GM18867 (cell line): ENCODE data around the gene NFATC1.

Source experiments
- ATAC-seq: cut with Tn5 transposase; IDR thresholded peaks from one replicate; pipeline ENCODE4 v1.9.1; 2021; ENCODE audit warnings: mild to moderate bottlenecking, moderate library complexity; ENCODE audit not compliant: unreplicated experiment

The NFATC1 gene

GRCh38 chr18:79566771-79567431 lies 171.2 kb downstream of the NFATC1 start:
- no peak for ATAC-seq

DNA sequence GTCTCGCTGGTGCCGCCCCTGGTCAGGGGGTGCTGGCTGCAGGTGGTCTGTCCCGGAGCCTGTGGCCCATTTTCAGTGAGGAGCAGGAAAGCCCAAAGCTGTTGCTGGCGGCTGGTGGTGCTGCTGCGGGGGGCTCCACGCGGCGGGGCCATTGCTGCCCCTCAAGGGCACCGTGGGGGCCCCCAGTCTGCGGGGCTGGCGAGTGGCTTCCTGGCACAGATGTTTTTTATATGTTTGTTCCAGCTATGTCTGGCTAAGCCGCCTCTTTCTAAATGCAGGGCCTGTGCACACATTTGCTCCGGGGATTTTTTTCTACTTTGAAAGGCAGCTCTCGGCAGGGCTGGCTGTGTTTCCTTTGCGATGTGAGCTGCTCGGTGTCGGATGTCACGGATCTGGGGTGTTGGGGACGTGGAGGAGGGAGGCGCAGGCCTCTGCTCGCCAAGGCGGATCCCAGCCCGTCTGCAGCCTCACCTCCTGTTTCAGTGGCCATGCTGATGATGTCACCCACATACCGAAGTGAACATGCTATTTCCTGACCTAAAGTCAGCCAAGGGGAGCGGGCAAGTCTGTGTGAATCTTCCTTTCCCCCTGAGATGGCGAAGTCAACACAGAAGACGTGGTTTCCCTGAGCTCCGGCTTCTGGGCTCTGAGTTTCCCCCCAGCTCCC lies 171.9 kb downstream of the NFATC1 start:
- ATAC-seq, result no peak

DNA sequence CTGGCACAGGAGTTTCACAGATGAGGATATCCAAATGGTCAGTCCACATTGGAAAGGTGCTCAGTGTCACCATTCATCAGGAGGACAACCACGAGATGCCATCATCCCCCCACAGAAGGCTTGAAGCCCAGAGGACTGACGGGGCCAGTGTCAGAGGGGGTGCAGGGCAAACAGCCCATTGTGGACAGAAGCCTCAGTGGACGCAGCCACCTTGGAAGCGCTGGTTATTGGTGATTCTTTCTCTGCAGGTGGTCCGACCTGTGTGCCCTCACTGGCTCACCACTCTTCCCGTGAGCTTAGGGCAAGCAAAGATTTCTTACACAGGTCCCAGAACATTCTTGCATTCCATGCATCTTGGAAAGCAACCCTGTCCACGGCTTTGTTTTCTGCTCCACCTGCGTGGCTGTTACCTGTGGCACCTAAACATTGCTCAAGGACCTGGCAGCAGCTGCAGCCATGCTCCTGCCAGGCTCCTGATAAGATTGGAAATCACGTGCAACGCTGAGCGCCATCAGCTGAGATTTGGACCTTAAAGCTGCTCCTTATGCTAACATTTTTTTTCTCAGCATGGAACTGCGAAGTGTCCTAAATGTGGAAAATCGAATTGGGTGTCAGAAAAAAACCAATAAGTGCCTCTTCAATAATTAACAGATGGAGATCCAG lies 172.9 kb downstream of the NFATC1 start:
- ATAC-seq, result no peak

- ATAC-seq, result no peak
These were observed 174.0 kb downstream of the NFATC1 start for GRCh38 chr18:79569720-79570119.

- peak; percentile 58 for ATAC-seq
These were observed 174.8 kb downstream of the NFATC1 start for GRCh38 chr18:79570266-79571201.

- peak; percentile 27 for ATAC-seq
These were observed 175.7 kb downstream of the NFATC1 start for GRCh38 chr18:79571211-79572092.

DNA sequence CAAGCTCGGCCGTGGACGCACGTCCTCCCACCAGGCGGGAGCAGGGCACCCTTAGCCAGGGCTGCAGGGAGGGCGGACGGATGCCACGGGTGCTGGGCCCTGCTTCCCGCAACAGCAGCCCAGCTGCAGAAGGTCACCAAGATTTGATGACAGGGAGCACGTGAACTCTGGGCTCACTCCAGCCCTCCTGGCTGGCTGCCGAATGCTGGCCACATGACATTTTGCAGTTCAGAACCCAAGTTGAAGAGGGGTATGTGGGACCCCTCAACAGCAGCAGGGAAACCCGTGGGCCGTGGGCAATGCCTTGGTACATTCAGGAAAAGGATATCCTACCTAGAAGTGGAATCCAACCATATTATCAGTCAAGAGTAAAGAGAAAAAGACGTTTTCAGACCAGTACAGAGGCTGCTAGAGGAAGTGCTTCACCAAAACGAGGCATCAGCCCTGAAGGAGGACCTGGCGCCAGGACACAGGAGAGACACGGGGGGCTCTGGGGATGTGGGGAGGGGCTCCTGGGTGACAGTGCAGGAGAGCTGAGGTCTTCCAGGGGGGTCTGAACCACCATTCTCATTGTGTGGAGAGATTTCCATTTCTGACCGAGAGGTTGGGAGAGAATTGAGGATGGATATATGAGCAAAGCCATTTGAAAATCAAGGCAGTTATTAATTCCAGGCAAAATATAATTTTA lies 176.5 kb downstream of the NFATC1 start:
- no peak for ATAC-seq

DNA sequence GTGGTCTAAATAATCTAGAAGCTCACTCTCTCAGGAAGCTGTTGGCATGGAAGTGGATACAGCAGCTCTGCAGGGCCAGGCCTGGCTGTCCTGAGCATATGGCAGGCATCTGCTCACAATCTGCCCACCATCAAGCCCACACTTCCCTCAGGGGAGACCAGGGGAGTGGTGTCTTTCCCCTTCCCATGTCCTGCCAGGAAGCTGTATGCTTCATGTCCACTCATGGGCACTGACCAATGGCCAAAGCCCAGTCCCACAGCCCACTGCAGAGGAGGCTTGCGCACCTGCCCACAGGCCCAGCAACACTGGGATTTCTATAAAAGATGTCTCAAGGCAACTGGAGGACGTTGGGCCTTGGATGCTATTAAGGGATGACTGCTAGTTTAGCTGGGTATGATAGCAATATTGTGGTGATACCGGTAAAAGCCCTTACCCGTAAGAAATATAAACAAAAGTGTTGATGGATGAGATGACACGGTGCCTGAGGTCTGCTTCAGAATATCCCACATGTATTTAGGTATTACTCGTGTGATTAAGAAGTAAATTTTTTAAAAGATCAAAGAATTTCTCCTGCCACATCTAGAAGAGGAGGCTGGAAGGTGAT lies 177.2 kb downstream of the NFATC1 start:
- ATAC-seq, result no peak

- ATAC-seq, result no peak
These were observed 178.3 kb downstream of the NFATC1 start for GRCh38 chr18:79573921-79574491.

- no peak for ATAC-seq
These were observed 179.3 kb downstream of the NFATC1 start for GRCh38 chr18:79574938-79575525.

DNA sequence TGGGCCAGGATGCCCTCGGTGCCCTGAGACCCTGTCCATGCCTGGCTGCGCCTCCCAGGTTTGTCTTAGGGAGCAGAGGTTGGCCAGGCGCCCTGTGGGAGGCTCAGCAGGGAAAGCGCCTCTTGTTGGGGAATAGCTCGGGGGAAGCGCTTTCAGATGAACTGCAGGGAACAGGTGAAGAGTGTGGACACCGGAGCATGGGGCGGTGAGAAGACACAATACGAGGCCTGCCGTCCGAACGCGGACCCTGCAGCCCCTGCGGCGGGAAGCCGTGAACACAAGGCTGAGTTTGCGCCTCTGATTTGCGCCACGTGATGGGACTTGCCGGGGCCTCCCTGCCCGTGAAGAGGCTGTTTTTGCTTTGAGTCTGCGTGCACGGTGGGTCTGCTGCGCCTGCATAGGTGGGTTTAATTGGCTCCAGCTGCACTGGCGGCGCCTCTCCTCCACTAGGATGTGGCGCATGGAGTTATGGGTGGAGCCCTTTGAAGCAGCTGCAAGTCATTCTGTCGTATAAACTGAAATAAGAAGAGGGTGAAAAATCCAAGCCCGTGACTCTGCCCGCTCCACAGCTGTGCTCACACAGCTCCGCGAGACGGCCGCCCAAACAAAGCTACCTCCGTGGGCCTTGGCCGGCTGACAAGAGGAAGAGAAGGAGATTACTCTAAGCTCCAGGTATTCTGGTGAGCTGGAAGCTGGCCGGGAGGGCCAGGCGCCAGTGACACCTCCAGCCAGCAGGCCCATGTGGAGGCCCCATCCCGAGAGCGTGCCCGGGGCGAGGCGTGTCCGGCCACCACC lies 180.4 kb downstream of the NFATC1 start:
- ATAC-seq, result no peak

DNA sequence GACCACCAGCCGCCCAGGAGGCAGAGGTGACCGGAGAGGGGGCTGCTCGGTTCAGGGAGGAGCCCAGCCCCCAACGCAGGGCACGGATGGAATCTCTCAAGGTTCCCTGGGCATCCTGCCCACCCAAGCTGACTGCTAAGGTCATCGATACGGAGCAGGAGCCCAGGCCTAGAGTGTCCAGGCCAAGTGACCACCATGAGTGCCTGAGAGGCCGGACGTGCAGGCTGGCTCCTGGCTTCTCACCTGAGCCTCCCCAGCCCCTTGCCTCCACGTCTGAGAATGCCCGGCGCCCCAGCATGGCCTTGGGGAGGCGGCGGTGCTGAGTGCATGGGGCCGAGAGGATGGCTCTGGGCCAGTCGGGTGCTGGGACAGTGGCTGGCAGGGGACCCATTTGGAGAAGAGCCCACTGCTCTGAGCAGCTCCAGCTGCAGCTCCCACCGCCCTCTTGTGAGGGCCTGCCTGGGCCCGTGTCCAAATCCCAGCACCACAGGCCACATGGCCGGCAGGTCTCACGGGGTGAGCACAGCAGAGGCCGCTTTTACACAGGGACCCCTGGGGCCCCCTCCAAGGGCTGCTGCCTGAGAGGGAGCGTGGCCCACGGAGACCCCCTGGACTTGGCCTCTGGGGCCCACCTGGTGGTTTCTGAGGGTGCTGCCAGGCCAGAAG lies 181.1 kb downstream of the NFATC1 start:
- ATAC-seq, result no peak

GRCh38 chr18:79577451-79578395 lies 182.0 kb downstream of the NFATC1 start:
- ATAC-seq, result no peak

DNA sequence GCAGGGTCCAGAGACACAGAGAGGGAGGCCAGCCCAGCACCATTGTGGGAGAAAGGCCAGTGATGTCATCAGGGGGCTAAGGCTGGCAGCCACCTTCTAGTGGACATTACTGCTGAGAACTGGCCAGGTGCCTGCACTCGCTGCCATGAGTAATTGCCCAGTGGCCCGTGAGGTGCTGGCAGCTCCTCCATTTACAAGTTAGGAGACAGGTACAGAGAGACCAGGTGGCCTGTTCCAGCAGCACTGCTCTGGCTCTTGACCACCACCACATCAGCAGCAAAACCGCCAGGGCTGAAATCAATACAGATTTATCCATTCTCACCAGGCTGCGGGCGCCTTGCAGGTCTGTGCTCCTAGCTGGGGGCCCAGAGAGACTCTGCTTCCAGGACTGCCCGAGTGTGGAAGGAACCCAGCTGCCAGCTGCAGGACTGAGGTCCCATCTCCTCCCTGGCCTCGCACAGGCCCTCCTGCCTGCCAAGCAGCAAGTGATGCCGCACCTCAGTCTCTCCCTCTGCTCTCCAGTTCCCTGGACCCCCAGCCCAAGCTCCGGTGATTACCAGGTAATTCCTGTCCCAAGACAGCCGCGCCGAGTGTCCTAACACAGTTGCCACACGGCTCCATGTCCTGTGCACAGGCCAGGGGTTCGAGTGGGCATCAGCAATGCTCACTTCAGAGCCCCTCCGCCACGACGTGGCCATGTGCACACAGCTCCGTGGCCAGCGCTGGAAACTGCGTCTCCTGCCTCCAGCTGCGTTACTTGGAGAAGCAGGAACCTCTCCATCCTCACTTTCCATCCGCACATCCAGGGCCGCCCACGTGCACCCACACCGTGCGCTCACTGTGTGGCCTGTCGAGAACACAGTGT lies 182.9 kb downstream of the NFATC1 start:
- no peak for ATAC-seq
